Measurements from ENCODE around the gene RPIA. TPM values are rescaled to one million over a fixed set of nuclear protein-coding genes. Genes with fewer than 3 reads are reported as not detected.

The RPIA gene
- total RNA-seq, 1 donor from 2014 or later, result 18.0 TPM

DNA sequence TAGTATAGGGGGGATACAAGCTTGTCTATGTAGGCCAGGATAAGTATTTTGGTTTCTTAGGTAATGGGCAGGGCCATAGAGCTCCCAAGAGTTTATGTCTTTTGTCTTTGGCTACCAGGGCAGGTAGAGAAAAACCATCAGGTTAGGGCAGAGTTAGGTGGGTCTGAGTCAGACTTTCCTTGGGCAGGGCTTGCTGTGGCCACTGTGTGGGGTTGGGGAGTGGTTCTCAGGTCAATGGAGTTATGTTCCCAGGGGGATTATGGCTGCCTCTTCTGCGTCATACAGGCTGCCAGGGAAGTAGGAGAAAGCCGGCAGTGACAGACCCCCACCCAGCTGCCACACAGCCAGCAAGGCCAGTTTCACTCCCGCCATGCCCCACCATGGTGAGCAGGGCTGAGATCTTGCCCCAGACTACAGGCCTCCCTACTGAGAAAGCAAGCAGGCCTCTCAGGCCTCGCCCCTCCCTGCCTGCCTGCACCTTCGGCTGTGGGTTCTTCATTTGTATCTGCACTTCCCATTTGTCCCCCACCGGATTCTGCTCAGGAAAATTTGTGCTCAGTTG is 55.5 kb downstream of the RPIA start:
- H3K9me3 ChIP-seq (replicated peaks), result peaks cover 18% of the 10 kb centered on the region
- no peak for DNase-seq
- no peak overlapping the region for H3K27ac ChIP-seq (replicated peaks)
- H3K27me3 ChIP-seq (ENCODE audit: low read depth), result no peaks in the 10 kb centered on the region
- H3K4me3 ChIP-seq, result no peak overlapping the region
- H3K36me3 ChIP-seq, result peaks cover 83% of the 10 kb centered on the region
- TF ChIP-seq, protein P1, sequence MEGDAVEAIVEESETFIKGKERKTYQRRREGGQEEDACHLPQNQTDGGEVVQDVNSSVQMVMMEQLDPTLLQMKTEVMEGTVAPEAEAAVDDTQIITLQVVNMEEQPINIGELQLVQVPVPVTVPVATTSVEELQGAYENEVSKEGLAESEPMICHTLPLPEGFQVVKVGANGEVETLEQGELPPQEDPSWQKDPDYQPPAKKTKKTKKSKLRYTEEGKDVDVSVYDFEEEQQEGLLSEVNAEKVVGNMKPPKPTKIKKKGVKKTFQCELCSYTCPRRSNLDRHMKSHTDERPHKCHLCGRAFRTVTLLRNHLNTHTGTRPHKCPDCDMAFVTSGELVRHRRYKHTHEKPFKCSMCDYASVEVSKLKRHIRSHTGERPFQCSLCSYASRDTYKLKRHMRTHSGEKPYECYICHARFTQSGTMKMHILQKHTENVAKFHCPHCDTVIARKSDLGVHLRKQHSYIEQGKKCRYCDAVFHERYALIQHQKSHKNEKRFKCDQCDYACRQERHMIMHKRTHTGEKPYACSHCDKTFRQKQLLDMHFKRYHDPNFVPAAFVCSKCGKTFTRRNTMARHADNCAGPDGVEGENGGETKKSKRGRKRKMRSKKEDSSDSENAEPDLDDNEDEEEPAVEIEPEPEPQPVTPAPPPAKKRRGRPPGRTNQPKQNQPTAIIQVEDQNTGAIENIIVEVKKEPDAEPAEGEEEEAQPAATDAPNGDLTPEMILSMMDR (IDR thresholded peaks at IDR 0.05; ENCODE audit: borderline replicate concordance), result no peak
- intact Hi-C loops (cut with micrococcal nuclease), result loop anchor here (10.0 kb wide), 1 partner anchor 78 kb away; no protein-coding TSS in a partner anchor
- H3K4me1 ChIP-seq, result no peaks in the 10 kb centered on the region

DNA sequence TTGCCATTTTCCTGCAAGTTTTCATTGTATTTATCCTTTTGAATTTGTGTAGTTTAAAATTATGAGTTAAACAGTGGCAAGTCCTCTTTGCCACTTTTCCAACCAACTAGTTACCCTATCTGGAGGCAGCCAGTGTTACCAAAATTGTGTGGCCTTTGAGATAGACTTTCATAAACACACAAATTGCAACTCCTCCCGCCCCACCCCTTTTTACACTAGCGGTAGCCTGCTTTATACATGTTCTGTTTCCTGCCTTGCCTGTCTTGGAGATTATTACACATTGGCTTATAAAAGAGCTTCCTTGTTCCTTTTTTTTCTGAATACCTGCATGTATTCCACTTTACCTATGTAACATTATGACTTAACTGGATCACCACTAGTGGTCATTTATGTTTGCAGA is 56.5 kb downstream of the RPIA start:
- Histone ChIP-seq H3K4me1 (no peaks in the 10 kb centered on the region), H3K4me3 (no peak overlapping the region), H3K27me3 (ENCODE audit: low read depth) (no peaks in the 10 kb centered on the region), H3K9me3 (replicated peaks) (peaks cover 18% of the 10 kb centered on the region), H3K27ac (replicated peaks) (no peak overlapping the region), H3K36me3 (peaks cover 91% of the 10 kb centered on the region)
- TF ChIP-seq, protein P1 (IDR thresholded peaks at IDR 0.05; ENCODE audit: borderline replicate concordance), result no peak
- intact Hi-C loops (cut with micrococcal nuclease), result loop anchor here (10.0 kb wide), 1 partner anchor 77 kb away; no protein-coding TSS in a partner anchor
- no peak for DNase-seq

DNA sequence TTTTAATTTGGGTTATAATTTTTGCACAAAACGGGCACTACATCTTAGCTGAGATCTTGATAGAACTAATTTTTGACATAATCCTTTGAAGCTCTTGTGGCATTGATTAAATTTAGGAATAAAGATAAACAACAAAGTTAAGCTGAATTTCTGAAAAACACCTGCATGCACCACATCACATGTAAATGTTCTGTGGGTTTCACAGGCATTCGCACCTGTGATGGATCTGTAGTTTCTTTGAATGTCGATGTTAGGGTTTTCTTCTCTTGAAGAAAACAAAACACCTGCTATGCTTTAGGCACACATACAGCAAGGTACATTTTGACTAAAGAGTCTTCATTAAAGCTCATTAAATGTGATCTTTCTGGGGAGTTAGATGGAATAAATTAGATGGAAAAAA is 60.3 kb downstream of the RPIA start:
- intact Hi-C loops (cut with micrococcal nuclease), result no loop called here
- Histone ChIP-seq H3K4me3 (no peak overlapping the region), H3K4me1 (no peaks in the 10 kb centered on the region), H3K27ac (replicated peaks) (no peak overlapping the region), H3K9me3 (replicated peaks) (no peaks in the 10 kb centered on the region), H3K36me3 (peaks cover 70% of the 10 kb centered on the region), H3K27me3 (ENCODE audit: low read depth) (no peaks in the 10 kb centered on the region)
- TF ChIP-seq, protein P1 (IDR thresholded peaks at IDR 0.05; ENCODE audit: borderline replicate concordance), result no peak
- no peak for DNase-seq

DNA sequence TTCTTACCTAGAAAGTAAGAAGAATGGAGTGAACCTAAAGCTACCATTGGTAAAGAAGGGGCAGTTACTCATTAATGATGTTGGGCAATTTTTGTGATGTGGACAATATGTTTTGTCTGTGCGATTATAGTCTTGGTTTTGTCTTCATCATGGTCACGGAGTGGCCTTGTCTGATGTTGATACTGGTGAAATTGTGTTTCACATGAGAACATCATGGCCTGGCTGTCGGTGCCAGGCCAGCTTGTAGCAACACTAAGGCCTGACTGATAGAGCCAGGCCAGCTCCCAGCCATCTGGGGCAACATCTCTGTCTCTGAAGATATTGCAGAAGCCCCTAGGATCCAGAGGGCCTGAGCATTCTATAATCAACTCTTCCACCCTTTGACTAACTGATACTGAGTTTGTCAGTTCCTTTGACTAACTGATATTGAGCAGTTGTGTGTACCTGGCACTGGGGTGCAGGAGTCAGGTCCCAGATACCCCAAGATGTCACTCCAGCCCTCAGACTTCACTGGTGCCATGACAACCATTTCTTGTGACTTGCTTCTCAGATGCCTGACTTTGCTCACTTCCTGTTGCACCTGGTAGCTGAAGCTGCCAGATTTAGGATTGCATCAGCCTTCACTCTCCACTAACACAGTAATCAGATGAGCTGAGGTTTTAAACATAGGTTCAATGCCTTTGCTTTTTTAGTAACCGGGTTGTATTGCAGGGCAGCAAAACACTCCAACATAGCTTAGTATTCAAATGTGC is 62.5 kb downstream of the RPIA start:
- no peak overlapping the region for H3K27ac ChIP-seq (replicated peaks)
- intact Hi-C loops (cut with micrococcal nuclease), result no loop called here
- peaks cover 54% of the 10 kb centered on the region for H3K36me3 ChIP-seq
- no peak overlapping the region for H3K4me3 ChIP-seq
- no peak for DNase-seq
- H3K27me3 ChIP-seq (ENCODE audit: low read depth), result no peaks in the 10 kb centered on the region
- H3K9me3 ChIP-seq (replicated peaks), result peaks cover 16% of the 10 kb centered on the region
- no peaks in the 10 kb centered on the region for H3K4me1 ChIP-seq
- TF ChIP-seq, protein P1 (IDR thresholded peaks at IDR 0.05; ENCODE audit: borderline replicate concordance), result no peak

DNA sequence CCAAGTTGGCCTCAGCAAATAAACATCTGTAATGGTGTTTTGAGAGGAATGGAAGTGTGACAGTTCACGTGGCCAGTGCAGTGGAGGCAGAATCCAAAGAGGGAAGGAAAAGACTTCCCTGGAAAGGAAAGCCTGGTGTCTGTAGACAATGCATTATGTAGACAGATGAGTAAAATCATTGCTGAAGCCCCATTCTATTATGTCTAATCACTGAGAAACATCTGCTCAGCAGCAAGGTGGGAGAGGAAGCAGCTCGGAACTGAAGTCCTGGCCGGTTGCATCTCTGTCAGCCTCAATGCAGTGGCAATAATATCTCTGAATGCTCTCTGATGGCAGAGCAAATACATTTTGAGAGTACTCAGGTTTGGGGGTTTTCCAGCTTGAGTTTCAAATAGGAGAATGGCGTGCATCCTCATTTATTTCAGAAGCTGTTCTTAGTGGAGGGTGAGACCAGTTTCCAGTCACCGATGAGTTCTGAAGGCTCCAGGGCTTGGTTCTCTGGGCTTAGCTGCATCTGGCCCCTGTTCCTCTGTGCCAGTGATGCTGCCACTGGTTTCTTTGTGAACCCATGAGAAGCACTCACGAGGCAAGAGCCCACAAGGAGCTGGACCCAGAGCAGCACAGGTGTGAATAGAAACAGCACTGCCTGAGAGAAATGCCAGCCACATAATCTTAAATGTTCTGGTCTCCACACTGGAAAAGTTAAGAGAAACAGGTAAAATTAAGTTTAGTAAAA is 63.3 kb downstream of the RPIA start:
- H3K36me3 ChIP-seq, result peaks cover 47% of the 10 kb centered on the region
- intact Hi-C loops (cut with micrococcal nuclease), result no loop called here
- TF ChIP-seq, protein P1 (IDR thresholded peaks at IDR 0.05; ENCODE audit: borderline replicate concordance), result no peak
- H3K4me1 ChIP-seq, result no peaks in the 10 kb centered on the region
- no peak overlapping the region for H3K4me3 ChIP-seq
- no peaks in the 10 kb centered on the region for H3K27me3 ChIP-seq (ENCODE audit: low read depth)
- no peak overlapping the region for H3K27ac ChIP-seq (replicated peaks)
- DNase-seq, result no peak
- H3K9me3 ChIP-seq (replicated peaks), result peaks cover 24% of the 10 kb centered on the region

Data from left ventricle myocardium inferior (tissue), 1 donor.